GM21381 (cell line): ENCODE data around the gene RBM19.

Experiments
- ATAC-seq: cut with Tn5 transposase; IDR thresholded peaks from one replicate; pipeline ENCODE4 v1.9.1; 2021; ENCODE audit warnings: mild to moderate bottlenecking, moderate library complexity; ENCODE audit not compliant: unreplicated experiment

Gene RBM19

GRCh38 chr12:113889891-113890581 is 76.1 kb downstream of the RBM19 start:
- no peak for ATAC-seq

GRCh38 chr12:113889076-113889475 is 77.0 kb downstream of the RBM19 start:
- no peak for ATAC-seq

- no peak for ATAC-seq
Measured at GRCh38 chr12:113888435-113888834, 77.7 kb downstream of the RBM19 start.

- no peak for ATAC-seq
Measured at GRCh38 chr12:113887906-113888305, 78.2 kb downstream of the RBM19 start.

- no peak for ATAC-seq
Measured at GRCh38 chr12:113886721-113887120, 79.4 kb downstream of the RBM19 start.

GRCh38 chr12:113884392-113884791 is 81.7 kb downstream of the RBM19 start:
- ATAC-seq = no peak

GRCh38 chr12:113882690-113883089 is 83.4 kb downstream of the RBM19 start:
- no peak for ATAC-seq

GRCh38 chr12:113880988-113881962 is 84.8 kb downstream of the RBM19 start:
- no peak for ATAC-seq

- no peak for ATAC-seq
Measured at GRCh38 chr12:113880326-113880725, 85.8 kb downstream of the RBM19 start.

- no peak for ATAC-seq
Measured at GRCh38 chr12:113879658-113880057, 86.5 kb downstream of the RBM19 start.

- no peak for ATAC-seq
Measured at GRCh38 chr12:113877607-113878006, 88.5 kb downstream of the RBM19 start.

- no peak for ATAC-seq
Measured at GRCh38 chr12:113876160-113876559, 90.0 kb downstream of the RBM19 start.

GRCh38 chr12:113875691-113876090 is 90.4 kb downstream of the RBM19 start:
- ATAC-seq = no peak

- ATAC-seq = no peak
Measured at GRCh38 chr12:113874999-113875561, 91.0 kb downstream of the RBM19 start.

GRCh38 chr12:113874326-113874725 is 91.8 kb downstream of the RBM19 start:
- no peak for ATAC-seq

- ATAC-seq = no peak
Measured at GRCh38 chr12:113873740-113874139, 92.4 kb downstream of the RBM19 start.

GRCh38 chr12:113870890-113871289 is 95.2 kb downstream of the RBM19 start:
- ATAC-seq = no peak

GRCh38 chr12:113870035-113870434 is 96.1 kb downstream of the RBM19 start:
- no peak for ATAC-seq

GRCh38 chr12:113868365-113868764 is 97.8 kb downstream of the RBM19 start:
- ATAC-seq = no peak

GRCh38 chr12:113867258-113867657 is 98.9 kb downstream of the RBM19 start:
- ATAC-seq = no peak

- no peak for ATAC-seq
Measured at GRCh38 chr12:113866496-113866895, 99.6 kb downstream of the RBM19 start.

GRCh38 chr12:113863455-113863845 is 102.7 kb downstream of the RBM19 start:
- no peak for ATAC-seq
